Measurements from ENCODE around the gene WDR90.
A peak's percentile ranks its signal among the peaks of the same experiment; 100 is the strongest.

The WDR90 gene

GRCh38 chr16:674968-675883 is 26.1 kb downstream of the WDR90 start, which contains the start of gene RHBDL1:
Gene RHBDL1 (plus strand): TSS chr16:675671. CDS start chr16:675791, 120 bp downstream.
- DNase-seq = peak in 32 of 56 donors; percentile 17 to 78 (median 40)

GRCh38 chr16:675884-676564 is 26.9 kb downstream of the WDR90 start:
- DNase-seq = peak in 1 of 56 donors; percentile 21

GRCh38 chr16:676565-676902 is 27.4 kb downstream of the WDR90 start:
- DNase-seq = no peak

GRCh38 chr16:676913-677312 is 27.7 kb downstream of the WDR90 start:
- DNase-seq = no peak

- no peak for DNase-seq
Measured at GRCh38 chr16:677316-678190, 28.4 kb downstream of the WDR90 start.

GRCh38 chr16:678209-678857 is 29.2 kb downstream of the WDR90 start:
- DNase-seq = no peak

GRCh38 chr16:678858-679813 is 30.0 kb downstream of the WDR90 start:
- peak in 31 of 56 donors; percentile 8 to 80 (median 61) for DNase-seq

GRCh38 chr16:679814-680624 is 30.9 kb downstream of the WDR90 start, which contains the start of gene STUB1:
Gene STUB1 (plus strand): TSS chr16:680410. CDS start chr16:680526, 116 bp downstream.
- peak in 55 of 56 donors; percentile 60 to 97 (median 86) for DNase-seq

GRCh38 chr16:680625-680945 is 31.4 kb downstream of the WDR90 start:
- DNase-seq = no peak

- peak in 2 of 56 donors; percentile 8 to 18 for DNase-seq
Measured at GRCh38 chr16:680967-681745, 32.0 kb downstream of the WDR90 start.

- DNase-seq = peak in 1 of 56 donors; percentile 22
Measured at GRCh38 chr16:681746-682427, 32.7 kb downstream of the WDR90 start.

- no peak for DNase-seq
Measured at GRCh38 chr16:682493-683395, 33.6 kb downstream of the WDR90 start.

GRCh38 chr16:683396-684070 is 34.4 kb downstream of the WDR90 start:
- DNase-seq = peak in 1 of 56 donors; percentile 48

GRCh38 chr16:684071-684794 is 35.1 kb downstream of the WDR90 start, which contains the start of gene JMJD8:
Gene JMJD8 (minus strand): TSS chr16:684334. CDS start chr16:684319, 15 bp downstream.
- peak; percentile 69 to 98 (median 92) for DNase-seq
